ENCODE data around the gene UBE2E2.

Gene UBE2E2

GRCh38 chr3:23479615-23480328, 276.6 kb downstream of the UBE2E2 start:
- H3K36me3 ChIP-seq (replicated peaks), result no peaks in the 10 kb centered on the region
- in situ Hi-C loops (cut with MboI; ENCODE audit: low sequenced_read_pairs), result no loop called here
- DNase-seq (ENCODE audit: low spot score in 2 of 2), result no peak
- H3K4me1 ChIP-seq, result peaks cover 18% of the 10 kb centered on the region
- H3K4me3 ChIP-seq, result no peak overlapping the region
- H3K9me3 ChIP-seq, result no peaks in the 10 kb centered on the region
- H3K27me3 ChIP-seq (ENCODE audit: low read depth), result no peaks in the 10 kb centered on the region

GRCh38 chr3:23480329-23480714, 277.2 kb downstream of the UBE2E2 start:
- H3K36me3 ChIP-seq (replicated peaks), result no peaks in the 10 kb centered on the region
- H3K27me3 ChIP-seq (ENCODE audit: low read depth), result no peaks in the 10 kb centered on the region
- DNase-seq (ENCODE audit: low spot score in 2 of 2), result peak in 1 of 2 experiments; percentile 33
- in situ Hi-C loops (cut with MboI; ENCODE audit: low sequenced_read_pairs), result no loop called here
- no peak overlapping the region for H3K4me3 ChIP-seq
- no peaks in the 10 kb centered on the region for H3K9me3 ChIP-seq
- peaks cover 18% of the 10 kb centered on the region for H3K4me1 ChIP-seq

- H3K9me3 ChIP-seq, result no peaks in the 10 kb centered on the region; the same call in 1 of the 2 replicates
- no peaks in the 10 kb centered on the region for H3K36me3 ChIP-seq (replicated peaks)
- H3K4me3 ChIP-seq, result no peak overlapping the region
- peaks cover 18% of the 10 kb centered on the region for H3K4me1 ChIP-seq
- H3K27me3 ChIP-seq (ENCODE audit: low read depth), result no peaks in the 10 kb centered on the region
- in situ Hi-C loops (cut with MboI; ENCODE audit: low sequenced_read_pairs), result no loop called here
- DNase-seq (ENCODE audit: low spot score in 2 of 2), result peak in 1 of 2 experiments; percentile 88
These were observed 278.0 kb downstream of the UBE2E2 start for GRCh38 chr3:23481011-23481615.

- no peaks in the 10 kb centered on the region for H3K36me3 ChIP-seq (replicated peaks)
- H3K4me1 ChIP-seq, result peaks cover 18% of the 10 kb centered on the region
- H3K27me3 ChIP-seq (ENCODE audit: low read depth), result no peaks in the 10 kb centered on the region
- peak in 1 of 2 experiments; percentile 49 for DNase-seq (ENCODE audit: low spot score in 2 of 2)
- in situ Hi-C loops (cut with MboI; ENCODE audit: low sequenced_read_pairs), result no loop called here
- no peaks in the 10 kb centered on the region; the same call in 1 of the 2 replicates for H3K9me3 ChIP-seq
- H3K4me3 ChIP-seq, result no peak overlapping the region
These were observed 278.6 kb downstream of the UBE2E2 start for GRCh38 chr3:23481616-23482278.

GRCh38 chr3:23484386-23484785, 281.3 kb downstream of the UBE2E2 start:
- in situ Hi-C loops (cut with MboI; ENCODE audit: low sequenced_read_pairs), result no loop called here
- no peaks in the 10 kb centered on the region for H3K36me3 ChIP-seq (replicated peaks)
- no peak overlapping the region for H3K4me3 ChIP-seq
- H3K27me3 ChIP-seq (ENCODE audit: low read depth), result no peaks in the 10 kb centered on the region
- H3K4me1 ChIP-seq, result peaks cover 18% of the 10 kb centered on the region
- DNase-seq (ENCODE audit: low spot score in 2 of 2), result no peak
- H3K9me3 ChIP-seq, result no peaks in the 10 kb centered on the region; the same call in 1 of the 2 replicates

GRCh38 chr3:23485922-23486321, 282.8 kb downstream of the UBE2E2 start:
- no peak for DNase-seq (ENCODE audit: low spot score in 2 of 2)
- Histone ChIP-seq H3K4me1 (peaks cover 14% of the 10 kb centered on the region), H3K27me3 (ENCODE audit: low read depth) (no peaks in the 10 kb centered on the region), H3K4me3 (no peak overlapping the region), H3K9me3 (no peaks in the 10 kb centered on the region; the same call in 1 of the 2 replicates), H3K36me3 (replicated peaks) (no peaks in the 10 kb centered on the region)
- in situ Hi-C loops (cut with MboI; ENCODE audit: low sequenced_read_pairs), result no loop called here

- no peaks in the 10 kb centered on the region for H3K36me3 ChIP-seq (replicated peaks)
- peaks cover 6% of the 10 kb centered on the region for H3K4me1 ChIP-seq
- DNase-seq (ENCODE audit: low spot score in 2 of 2), result no peak
- no peak overlapping the region for H3K4me3 ChIP-seq
- H3K9me3 ChIP-seq, result no peaks in the 10 kb centered on the region; the same call in 1 of the 2 replicates
- in situ Hi-C loops (cut with MboI; ENCODE audit: low sequenced_read_pairs), result no loop called here
- H3K27me3 ChIP-seq (ENCODE audit: low read depth), result no peaks in the 10 kb centered on the region
These were observed 283.9 kb downstream of the UBE2E2 start for GRCh38 chr3:23487015-23487414.

- H3K27me3 ChIP-seq (ENCODE audit: low read depth), result no peaks in the 10 kb centered on the region
- no peaks in the 10 kb centered on the region for H3K36me3 ChIP-seq (replicated peaks)
- H3K4me1 ChIP-seq, result no peaks in the 10 kb centered on the region
- no peak for DNase-seq (ENCODE audit: low spot score in 2 of 2)
- no peaks in the 10 kb centered on the region; the same call in 1 of the 2 replicates for H3K9me3 ChIP-seq
- no peak overlapping the region for H3K4me3 ChIP-seq
- in situ Hi-C loops (cut with MboI; ENCODE audit: low sequenced_read_pairs), result no loop called here
These were observed 285.5 kb downstream of the UBE2E2 start for GRCh38 chr3:23488618-23489017.

- Histone ChIP-seq H3K4me3 (no peak overlapping the region), H3K36me3 (replicated peaks) (no peaks in the 10 kb centered on the region), H3K4me1 (no peaks in the 10 kb centered on the region), H3K27me3 (ENCODE audit: low read depth) (no peaks in the 10 kb centered on the region), H3K9me3 (no peaks in the 10 kb centered on the region; the same call in 1 of the 2 replicates)
- no peak for DNase-seq (ENCODE audit: low spot score in 2 of 2)
- in situ Hi-C loops (cut with MboI; ENCODE audit: low sequenced_read_pairs), result no loop called here
These were observed 286.4 kb downstream of the UBE2E2 start for GRCh38 chr3:23489300-23490158.

GRCh38 chr3:23490459-23490858, 287.3 kb downstream of the UBE2E2 start:
- H3K27me3 ChIP-seq (ENCODE audit: low read depth), result no peaks in the 10 kb centered on the region
- no peaks in the 10 kb centered on the region for H3K36me3 ChIP-seq (replicated peaks)
- no peak for DNase-seq (ENCODE audit: low spot score in 2 of 2)
- in situ Hi-C loops (cut with MboI; ENCODE audit: low sequenced_read_pairs), result no loop called here
- no peaks in the 10 kb centered on the region; the same call in 1 of the 2 replicates for H3K9me3 ChIP-seq
- H3K4me3 ChIP-seq, result no peak overlapping the region
- H3K4me1 ChIP-seq, result no peaks in the 10 kb centered on the region

GRCh38 chr3:23492057-23492456, 288.9 kb downstream of the UBE2E2 start:
- DNase-seq (ENCODE audit: low spot score in 2 of 2), result no peak
- no peaks in the 10 kb centered on the region for H3K9me3 ChIP-seq
- no peaks in the 10 kb centered on the region for H3K4me1 ChIP-seq
- no peak overlapping the region for H3K4me3 ChIP-seq
- H3K36me3 ChIP-seq (replicated peaks), result no peaks in the 10 kb centered on the region
- in situ Hi-C loops (cut with MboI; ENCODE audit: low sequenced_read_pairs), result no loop called here
- no peaks in the 10 kb centered on the region for H3K27me3 ChIP-seq (ENCODE audit: low read depth)

GRCh38 chr3:23493889-23494288, 290.8 kb downstream of the UBE2E2 start:
- Histone ChIP-seq H3K36me3 (replicated peaks) (no peaks in the 10 kb centered on the region), H3K27me3 (ENCODE audit: low read depth) (no peaks in the 10 kb centered on the region), H3K4me1 (no peaks in the 10 kb centered on the region), H3K9me3 (no peaks in the 10 kb centered on the region), H3K4me3 (no peak overlapping the region)
- DNase-seq (ENCODE audit: low spot score in 2 of 2), result no peak
- in situ Hi-C loops (cut with MboI; ENCODE audit: low sequenced_read_pairs), result no loop called here

- Histone ChIP-seq H3K9me3 (no peaks in the 10 kb centered on the region), H3K4me1 (no peaks in the 10 kb centered on the region), H3K4me3 (no peak overlapping the region), H3K27me3 (ENCODE audit: low read depth) (no peaks in the 10 kb centered on the region), H3K36me3 (replicated peaks) (no peaks in the 10 kb centered on the region)
- DNase-seq (ENCODE audit: low spot score in 2 of 2), result no peak
- in situ Hi-C loops (cut with MboI; ENCODE audit: low sequenced_read_pairs), result no loop called here
These were observed 291.8 kb downstream of the UBE2E2 start for GRCh38 chr3:23494967-23495366.

Data from HAP-1 (cell line).